ENCODE results near the gene AMFR.

GRCh38 chr16:56349086-56349415, 76.3 kb downstream of the AMFR start:
- TF ChIP-seq CTCF (IDR thresholded peaks at IDR 0.05 in 8 of 11, conservative IDR thresholded peaks at IDR 0.05 in 3 of 11): no peak
- TF ChIP-seq POLR2AphosphoS5 (IDR thresholded peaks at IDR 0.05): no peak

All from spleen (tissue), 7 donors.